Stimulated activated naive CD4-positive, alpha-beta T cell treated with Interleukin-2 at 50 U/mL for 16 hours (primary cell): ENCODE measurements around the gene LRFN2.

Source experiments
- DNase-seq: peaks from one replicate; lab custom pipeline; 2025; lab: John Stamatoyannopoulos, UW

LRFN2 gene

DNA sequence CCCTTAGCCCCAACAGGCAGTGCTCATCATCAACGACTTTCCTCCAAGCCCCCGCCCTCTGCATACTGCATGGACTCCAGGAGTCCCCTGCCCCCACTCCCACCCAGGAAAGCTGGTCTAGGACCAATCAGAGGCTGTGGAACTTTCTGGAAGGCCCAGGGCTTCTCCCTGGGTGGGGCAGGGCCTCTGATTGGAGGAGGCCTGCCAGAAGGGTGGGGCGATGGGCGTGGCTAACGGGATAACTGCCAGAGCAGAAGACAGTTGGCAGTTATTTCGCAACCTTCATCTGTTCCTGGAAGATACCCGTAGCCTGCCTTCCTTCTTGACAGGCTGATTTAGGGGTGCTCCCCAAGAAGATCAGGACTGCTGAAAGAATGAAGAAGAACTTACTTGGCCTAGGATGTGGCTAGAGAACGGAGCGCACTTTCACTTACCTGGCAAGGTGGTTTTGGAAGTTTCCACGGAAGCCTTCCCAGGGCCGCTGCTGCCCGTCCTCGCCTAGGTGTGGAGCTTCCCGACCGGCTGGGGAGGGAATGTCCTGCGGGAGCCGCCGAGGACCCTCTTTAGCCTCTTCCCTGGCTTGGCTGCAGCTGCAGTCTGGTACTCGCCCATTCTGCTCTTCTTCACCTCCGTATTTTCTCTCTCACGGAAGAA, 209.0 kb downstream of the LRFN2 start:
- DNase-seq, result no peak

DNA sequence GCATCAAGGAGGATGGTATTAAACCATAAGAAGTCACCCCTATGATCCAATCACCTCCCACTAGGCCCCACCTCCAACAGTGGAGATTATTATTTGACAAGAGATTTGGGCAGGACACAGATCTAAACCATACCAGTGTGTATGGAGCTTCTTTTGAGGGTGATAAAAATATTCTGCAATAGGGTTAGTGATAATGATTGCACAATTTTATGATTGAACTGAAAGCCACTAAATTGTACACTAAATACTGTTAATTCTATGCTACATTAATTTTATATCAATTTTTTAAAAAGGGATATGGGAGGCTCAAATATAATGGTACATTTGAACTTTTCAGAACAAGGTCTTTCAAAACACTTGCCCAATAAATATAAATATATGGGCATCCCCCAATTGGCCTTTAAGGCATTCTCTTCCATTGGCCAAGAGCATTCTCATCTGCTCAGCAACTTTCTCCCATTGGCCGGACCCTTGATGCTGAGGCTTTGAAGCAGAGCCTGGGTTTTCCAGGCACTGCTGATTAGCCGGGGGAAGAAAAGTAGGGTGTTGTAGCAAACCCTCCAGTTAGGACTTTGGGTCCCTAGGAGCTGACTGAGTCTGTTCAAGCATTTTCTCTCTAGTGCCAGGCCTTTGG, 209.9 kb downstream of the LRFN2 start:
- DNase-seq, result no peak

GRCh38 chr6:40376113-40376650, 211.0 kb downstream of the LRFN2 start:
- DNase-seq, result no peak

DNA sequence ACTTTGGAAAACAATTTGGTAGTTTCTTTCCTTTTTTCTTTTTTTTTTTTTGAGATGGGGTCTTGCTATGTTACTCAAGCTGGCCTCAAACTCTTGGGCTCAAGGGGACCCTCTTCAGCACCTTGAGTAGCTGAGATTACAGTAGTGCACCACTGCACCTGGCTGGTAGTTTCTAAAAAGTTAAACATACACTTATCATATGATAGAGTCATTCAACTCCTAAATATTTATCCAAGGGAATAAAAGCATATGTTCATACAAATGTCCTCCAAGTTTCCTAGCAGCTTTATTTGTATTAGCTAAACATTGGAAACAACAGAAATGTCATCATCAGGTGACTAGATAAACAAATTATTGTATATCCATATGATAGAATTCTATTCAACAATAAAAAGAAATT, 213.9 kb downstream of the LRFN2 start:
- no peak for DNase-seq

DNA sequence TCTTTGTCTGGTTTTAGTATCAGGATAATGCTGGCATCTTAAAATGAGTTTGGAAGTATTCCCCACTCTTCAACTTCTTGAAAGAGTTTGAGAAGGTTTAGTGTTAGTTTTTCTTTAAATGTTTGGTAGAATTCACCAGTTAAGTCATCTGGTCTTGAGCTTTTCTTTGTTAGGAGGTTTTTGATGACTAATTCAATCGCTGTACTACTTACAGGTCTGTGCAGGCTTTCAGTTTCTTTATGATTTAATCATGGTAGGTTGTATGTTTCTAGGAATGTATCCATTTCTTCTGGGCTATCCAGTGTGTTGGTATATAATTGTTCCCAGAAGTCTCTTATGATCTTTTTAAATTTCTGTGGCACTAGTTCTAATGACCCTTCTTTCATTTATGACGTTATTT, 215.5 kb downstream of the LRFN2 start:
- DNase-seq, result no peak

- no peak for DNase-seq
Measured at GRCh38 chr6:40371095-40371494, 216.1 kb downstream of the LRFN2 start.

- DNase-seq, result no peak
Measured at GRCh38 chr6:40369891-40370290, 217.3 kb downstream of the LRFN2 start.

GRCh38 chr6:40369042-40369441, 218.1 kb downstream of the LRFN2 start:
- DNase-seq, result no peak

DNA sequence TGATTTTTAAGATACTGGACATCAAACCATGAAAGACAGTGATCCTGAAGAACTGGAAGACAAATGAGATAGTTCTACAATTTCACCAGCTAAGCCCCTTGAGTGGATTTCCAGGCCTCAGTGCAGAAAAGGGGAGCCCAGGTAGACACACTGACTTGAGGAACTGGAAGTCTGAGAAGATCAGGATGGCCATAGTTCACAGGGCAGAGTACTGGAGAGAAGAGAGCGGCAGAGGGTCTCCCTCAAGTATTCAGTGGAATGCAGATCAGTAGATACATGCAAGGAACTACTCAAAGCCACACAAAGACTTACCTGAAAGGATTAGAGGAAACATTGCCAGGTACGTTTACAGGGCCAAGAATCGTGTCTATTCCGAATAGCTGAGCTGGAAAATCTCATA, 224.3 kb downstream of the LRFN2 start:
- no peak for DNase-seq

DNA sequence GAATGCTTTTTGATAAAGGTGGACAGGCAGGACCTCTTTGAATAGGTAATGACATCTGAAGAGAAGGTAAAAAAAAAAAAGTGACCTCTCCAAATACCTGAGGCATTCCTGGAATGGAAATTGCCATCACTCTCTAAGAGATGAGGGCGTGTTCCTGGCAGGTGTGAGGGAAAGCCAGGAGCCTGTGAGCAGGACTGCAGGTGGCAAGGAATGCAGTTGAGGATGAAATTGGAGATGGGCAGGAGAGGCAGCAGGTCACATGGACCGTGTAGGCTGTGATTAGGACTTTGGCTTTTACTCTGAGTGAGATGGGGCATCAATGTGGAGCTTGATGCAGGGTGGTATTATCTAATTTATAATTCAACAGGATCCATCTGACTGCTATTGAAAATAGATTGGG, 227.4 kb downstream of the LRFN2 start:
- no peak for DNase-seq

- no peak for DNase-seq
Measured at GRCh38 chr6:40358473-40359460, 228.4 kb downstream of the LRFN2 start.

- DNase-seq, result no peak
Measured at GRCh38 chr6:40356242-40356910, 230.8 kb downstream of the LRFN2 start.

DNA sequence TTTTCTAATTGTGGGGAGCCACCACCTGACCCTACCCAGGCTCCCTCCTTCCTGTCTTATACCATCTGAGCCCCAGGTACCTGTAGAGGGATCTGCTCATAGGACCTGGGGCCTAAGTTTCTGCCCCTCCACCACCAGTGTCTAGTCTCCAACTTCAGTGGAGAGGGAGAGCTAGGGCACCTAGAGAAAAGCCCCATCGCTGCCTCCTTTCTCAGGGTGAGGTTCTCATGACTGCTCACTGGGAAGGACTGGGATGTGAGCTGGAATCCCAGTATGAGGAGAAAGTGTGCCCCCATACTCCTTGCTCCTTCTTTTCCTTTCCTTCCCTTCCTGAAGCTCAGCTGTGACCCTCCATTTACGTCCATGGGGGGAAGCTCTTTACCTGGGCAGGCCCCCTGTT, 231.6 kb downstream of the LRFN2 start:
- DNase-seq, result no peak

- no peak for DNase-seq
Measured at GRCh38 chr6:40355066-40355465, 232.1 kb downstream of the LRFN2 start.

DNA sequence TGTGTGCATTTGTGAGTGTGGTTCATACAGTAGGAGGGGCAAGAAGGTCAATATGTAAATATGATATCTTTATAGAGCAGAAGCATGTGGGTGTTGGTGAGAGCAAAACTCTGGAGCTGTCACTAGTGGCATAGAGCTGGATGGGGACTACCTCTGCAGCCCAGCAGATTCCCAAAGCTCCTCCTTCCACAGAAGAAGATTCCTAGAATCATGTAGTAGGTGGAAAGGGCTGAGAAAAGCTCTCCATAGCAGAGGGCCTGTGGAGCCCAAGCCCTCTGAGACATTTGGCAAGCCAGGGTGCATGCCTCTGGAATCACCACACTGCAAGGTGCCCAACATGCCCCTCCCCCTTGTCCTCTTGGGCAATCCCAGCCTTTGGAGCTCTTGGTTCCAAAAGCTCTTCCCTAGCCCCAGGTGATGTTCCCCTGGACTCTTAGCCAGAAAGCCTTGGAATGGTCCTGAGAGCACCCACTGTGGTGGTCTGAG, 233.2 kb downstream of the LRFN2 start:
- no peak for DNase-seq

DNA sequence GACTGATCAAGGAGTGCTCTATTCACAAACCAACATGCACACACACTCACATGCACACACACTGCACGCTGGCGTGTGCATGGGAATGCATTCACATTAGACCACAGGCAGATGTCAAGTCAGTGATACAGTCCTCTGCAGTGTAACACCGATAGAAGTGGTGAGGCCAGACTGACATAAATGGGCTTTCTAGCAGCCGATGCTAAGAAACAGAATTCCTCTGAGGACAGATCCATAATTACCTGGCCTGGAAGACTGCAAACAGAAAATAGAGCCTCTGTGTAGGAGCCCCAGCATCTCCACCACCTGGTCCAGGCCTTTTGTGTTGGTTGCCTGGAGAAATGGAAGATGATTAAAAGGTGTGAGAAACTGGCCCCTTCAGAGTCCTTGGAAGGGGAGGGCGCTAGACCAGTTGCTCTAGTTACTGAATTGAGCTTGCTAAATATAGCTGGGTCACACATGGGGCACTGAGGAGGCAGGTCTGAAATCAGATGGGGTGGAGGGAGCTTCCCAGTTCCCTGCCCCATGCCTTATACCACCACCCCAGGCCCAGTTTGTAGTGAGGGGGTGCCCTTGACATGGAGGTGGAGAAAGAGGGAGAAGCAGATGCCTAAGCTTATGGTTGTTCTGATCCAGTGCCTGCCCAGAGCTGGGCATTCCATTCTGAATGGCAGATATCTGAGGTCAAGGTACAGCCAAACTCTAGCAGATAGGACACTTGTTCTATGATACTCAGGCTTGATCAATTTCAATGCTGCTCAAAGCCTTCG, 233.8 kb downstream of the LRFN2 start:
- DNase-seq, result no peak

DNA sequence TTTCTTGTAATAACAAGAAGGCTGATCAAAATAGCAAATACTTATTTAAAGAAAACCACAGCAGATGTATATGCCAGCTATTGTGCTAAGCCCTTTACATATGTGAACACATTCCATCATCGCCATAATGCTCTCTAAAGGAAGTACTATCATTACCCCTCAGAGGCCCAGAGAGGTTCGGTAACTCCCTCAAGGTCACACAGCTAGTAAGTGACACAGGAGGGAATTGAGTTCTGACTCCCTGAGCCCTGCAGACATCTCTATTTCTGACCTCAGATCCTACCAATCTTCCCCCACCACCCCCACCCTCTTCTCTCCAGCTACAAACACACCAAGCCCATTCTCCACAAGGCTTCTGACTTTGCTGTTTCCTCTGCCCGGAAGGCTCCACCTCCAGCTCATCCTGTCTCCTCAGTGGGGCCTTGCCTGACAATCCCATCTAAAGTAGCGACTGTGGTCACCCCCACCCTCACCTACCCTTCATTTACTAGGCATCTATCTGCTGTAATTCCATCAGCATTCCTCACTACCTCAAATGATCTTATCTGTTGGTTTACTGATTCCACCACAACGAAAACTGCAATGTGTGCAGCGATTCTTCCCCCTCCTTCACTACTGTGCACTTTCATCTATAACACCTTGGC, 234.5 kb downstream of the LRFN2 start:
- DNase-seq, result no peak

GRCh38 chr6:40352006-40352405, 235.2 kb downstream of the LRFN2 start:
- DNase-seq, result no peak

- no peak for DNase-seq
Measured at GRCh38 chr6:40350747-40351217, 236.4 kb downstream of the LRFN2 start.
